ENCODE data around the gene UQCR10.
"Not testable (repeated sequence)": the region's sequence is repeated elsewhere in the genome, so short reads cannot be mapped to it uniquely, and the experiment has no call there.

Gene UQCR10

DNA sequence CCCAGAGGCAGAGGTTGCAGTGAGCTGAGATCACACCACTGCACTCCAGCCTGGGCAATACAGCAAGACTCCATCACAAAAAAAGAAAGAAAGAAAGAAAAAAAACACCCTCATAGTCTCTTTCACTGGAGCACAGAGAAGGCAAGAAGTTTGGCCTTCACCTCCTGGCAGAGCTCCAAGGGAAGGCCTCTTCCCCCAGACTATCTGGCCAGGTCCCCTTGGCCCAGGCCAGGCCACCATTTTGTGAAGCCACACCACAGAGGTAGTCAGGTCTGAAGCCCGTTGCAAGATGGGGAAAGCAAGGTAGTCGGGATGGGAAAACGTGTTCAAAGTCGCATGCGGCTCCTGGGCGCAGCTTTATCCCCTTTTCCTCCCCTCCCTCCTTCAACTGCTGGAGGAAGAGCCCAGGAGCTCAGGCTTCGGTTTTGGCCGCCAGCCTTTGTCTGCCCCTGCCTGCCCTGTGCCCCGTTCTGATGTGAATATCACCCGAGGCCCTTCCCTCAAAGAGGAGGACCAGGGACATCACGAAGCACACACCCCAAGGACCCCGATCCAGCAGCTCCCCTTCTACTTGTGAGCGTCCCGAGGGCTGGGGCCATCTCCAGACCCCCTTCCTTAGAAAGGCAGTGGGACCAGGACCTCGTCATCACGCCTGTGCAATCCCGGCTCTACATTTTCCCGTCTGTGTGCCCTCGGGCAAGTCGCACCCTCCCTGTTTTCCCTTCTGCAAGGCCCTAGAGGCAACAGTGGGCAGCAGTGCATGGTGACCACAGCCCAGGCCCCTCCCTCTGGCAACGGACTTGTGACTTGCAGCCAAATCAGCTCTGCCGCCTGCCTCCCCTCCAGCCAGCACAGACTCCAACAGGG is 29.7 kb upstream of the UQCR10 start:
- DNase-seq: peak in 23 of 51 donors; percentile 8 to 56 (median 30)

DNA sequence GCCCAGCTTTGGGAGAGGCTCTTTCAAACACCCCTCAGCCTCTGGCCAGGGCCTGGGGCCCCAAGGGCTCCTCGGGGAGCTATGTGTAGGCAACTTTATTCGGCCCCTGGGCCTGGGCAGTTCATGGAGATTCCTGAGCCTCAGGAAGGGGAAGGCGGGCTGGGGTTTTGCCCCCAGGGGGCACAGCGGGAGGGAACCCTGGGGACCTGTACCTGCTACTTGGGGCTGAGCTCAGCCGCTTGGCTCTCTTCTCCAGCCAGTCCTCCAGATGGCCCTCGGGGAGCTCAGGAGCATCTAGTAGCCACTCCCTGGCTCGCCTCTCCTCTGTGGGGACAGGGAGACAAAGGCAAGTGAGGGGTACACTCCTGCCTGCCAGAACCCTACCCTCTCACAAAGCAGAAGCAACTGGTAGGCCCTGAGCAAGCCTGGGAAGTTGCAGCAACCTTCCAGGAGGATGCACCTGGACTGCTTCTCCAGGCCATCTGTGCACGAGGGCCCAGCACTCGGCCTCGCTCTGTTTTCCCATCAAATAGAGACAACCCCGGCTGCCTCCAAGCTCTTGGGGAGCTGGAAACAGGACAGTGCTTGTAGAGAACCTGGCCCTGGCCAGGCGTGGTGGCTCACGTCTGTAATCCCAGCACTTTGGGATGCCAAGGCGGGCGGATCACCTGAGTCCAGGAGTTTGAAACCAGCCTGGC is 28.9 kb upstream of the UQCR10 start:
- no peak for DNase-seq

DNA sequence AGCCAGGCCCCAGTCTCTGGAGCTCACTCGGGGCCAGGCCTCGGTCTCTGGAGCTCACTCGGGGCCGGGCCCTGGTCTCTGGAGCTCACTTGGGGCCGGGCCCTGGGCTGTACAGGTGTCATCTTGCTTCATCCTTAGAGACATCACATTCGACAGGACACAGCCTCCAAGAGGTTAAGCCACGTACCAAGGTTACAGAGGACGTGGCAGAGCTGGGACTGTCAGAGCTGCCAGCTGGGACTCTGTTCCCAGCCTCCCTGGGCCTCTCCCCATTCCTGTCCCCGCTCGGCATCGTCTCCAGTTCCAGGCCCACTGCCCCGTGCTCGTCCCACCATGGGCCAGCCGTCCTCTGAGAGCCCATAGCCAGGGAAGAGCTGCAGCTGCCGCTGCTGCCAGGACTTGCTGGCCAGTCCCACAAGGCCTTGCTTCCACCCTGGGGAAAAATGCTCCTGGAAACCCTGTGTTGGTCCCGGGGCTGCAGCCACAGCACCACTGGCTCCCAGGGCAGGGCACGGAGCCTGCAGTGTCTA is 27.8 kb upstream of the UQCR10 start:
- DNase-seq: no peak

DNA sequence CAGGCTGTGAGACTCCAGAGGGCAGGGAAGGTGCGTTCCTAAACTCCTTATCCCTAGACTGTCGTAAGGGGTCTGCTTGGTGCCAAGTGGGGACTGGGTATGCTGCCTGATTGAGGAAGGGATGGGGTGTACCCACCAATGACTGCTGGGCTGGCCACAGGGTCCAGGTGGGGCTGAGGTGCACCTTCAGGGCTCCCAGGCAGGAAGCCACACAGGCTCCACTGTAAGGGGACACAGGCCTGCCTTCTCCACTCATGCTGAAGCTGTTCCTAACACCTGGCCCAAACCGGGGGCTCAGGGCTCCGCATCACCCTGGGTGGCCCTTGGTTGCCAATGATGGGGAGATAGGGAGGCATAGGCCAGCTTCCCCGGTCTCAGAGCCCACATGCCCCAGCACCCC is 27.0 kb upstream of the UQCR10 start:
- no peak for DNase-seq

DNA sequence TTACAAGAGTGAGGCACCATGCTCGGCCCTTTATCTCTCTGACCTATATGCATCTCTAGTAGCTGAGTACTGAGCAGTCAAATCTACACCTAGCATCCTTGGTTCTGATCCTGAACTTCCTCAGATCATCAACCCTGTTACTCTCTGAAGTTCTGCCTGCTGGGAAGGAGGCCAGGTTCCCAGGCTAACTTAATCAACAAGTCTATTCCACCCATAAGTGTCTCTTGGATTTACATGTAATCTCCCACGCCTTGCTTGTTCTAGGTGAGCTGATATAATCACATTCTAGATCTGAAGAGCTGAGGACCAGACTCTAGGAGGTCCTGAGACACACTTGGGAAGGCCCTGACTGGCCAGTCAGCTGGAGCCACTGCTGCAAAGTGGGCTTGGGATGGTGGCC is 25.2 kb upstream of the UQCR10 start:
- DNase-seq: no peak

DNA sequence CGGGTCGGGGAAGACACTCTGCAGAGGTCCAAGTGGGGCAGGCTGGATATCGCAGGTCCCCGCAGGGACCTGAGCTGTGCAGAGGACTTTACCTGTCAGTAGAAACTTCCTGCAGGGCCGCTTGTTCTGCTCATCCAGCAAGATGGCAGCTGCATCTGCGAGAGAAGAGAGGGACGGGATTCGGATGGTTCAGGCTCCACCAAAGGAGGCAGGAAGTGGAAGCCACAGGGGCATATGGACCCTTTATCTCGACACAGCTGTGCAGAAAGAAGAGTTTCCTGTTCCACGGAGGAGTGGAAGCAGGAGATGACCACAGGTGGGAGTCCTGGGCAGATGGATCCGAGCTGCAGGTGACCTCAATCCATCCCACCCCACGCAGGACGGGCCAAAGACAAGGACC is 24.8 kb upstream of the UQCR10 start:
- no peak for DNase-seq

DNA sequence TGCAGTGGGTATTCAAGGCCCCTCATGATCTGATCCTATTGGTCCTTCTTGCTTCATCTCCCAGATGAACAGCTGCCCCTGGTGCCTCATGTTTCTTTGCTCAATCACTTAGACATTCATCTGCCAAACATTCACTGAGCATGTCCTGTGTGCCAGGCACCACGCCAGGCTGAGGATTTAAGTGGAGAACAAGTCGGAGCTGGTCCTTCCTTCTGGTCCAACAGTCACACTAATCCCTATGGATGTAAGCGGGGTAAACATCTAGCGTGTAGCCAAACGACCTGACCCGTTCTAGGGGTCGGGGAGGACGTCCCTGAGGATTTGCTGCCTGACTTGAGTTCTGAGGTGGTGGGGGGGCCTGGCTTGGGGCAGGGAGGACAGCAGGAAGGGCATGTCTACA is 22.3 kb upstream of the UQCR10 start:
- peak in 7 of 51 donors; percentile 4 to 63 (median 29) for DNase-seq

DNA sequence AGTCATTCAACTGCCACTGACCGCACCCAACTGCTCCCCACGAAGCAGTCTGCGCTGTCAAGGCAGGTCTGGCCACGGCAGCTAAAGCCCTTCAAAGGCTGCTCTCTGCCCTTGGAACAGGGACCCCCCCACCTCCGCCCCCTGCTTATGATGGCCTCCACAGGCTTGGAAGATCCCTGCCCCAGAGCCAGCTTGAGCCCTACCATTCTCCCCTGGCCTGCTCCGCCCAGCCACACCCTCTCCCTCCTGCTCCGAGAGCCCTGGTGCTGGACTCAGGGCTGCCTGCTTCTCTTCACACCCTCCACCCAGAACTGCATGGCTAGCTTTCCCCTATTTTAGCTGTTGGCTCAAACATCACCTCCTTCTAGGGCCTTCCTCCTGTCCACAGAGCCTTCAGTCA is 19.3 kb upstream of the UQCR10 start:
- DNase-seq: no peak

DNA sequence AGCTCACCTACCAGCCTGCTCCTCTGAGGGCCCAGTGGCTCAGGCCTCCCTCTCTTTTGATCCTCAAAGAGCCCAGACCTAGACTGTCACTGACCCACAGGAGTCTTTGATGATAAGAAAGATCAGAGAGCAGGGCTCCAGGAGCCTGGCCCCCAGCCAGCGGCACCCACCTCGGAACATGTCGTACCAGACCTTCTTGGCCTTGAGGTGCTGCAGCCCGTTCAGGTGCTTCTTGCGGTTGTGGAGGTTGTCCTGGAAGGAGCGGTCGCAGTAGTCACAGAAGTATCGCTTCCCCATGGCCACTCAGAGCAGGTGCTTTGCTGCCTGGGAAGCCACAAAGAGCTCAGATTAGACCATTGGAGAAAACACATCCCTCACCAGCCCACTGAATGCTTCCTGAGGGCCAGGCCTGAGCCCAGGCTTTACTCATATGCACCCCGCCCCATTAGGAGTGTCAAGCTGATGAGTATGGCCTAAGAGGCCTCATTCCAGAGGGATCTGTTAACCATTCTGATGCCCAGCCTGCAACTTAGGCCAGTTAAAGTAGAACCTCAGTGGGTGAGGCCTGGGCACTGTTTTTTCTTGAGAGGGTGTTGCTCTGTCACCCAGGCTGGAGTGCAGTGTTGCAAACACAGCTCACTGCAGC is 18.8 kb upstream of the UQCR10 start:
- DNase-seq: no peak

DNA sequence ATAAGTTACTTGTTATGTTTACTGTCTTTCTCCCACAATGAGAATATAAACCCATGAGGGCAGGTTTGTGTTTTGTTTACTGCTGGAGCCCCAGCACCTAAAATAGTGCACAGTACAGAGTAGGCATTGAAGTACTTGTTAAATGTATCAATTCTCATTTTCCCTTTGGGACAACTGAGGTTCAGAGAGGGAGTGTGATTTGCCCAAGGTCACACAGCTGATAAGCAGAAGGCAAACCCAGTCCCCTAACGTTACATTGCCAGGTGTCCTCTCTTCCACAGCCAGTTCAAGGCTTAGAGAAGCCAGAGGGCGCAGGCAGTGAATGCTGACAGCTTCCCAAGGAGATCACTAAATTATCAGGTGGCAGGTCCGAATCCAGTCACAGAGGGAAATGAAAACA is 17.1 kb upstream of the UQCR10 start:
- DNase-seq: no peak

DNA sequence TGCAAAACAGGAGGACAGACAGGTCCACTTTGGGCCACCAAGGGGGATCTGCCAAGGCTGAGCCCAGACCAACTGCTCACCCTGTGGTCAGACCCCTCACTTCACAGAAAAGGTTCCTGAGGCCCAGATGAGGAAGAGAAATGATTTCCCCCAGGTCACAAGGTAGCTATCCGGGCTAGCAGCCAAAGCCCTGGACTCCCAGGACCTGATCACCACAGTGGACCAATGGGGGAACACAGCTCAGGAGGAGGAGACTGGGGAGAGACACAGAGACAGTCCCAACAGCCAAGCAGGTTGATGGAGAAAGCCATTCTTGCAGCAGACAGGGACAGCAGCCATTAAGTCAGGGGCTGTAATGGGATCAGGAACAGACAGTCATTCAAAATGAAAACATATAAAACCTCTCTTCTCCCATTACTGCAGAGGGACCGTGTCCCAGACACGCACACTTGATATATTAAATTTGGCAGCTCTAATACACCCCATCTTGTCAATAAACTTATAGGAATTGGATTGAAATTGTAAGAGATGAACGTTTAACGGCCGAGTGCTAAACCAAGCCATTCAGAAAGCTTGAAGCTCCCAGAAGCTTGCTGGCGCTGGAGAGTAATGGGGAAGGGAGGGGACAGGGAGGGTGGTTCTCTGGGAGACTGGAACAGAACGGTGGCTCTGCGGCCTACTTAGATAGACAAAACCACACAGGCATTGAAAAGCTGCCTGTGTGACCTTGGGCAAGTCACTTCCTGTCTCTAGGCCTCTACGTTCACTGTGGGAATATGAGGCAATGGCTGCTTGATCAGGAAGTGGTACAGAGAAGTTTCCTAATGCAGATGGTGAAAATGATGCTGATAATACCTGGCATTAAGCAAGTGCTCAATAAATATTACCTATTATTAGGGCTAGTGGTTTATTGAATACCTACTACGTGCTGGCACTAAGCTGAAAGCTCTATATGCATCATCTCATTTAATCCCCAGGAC is 16.3 kb upstream of the UQCR10 start:
- DNase-seq: no peak

DNA sequence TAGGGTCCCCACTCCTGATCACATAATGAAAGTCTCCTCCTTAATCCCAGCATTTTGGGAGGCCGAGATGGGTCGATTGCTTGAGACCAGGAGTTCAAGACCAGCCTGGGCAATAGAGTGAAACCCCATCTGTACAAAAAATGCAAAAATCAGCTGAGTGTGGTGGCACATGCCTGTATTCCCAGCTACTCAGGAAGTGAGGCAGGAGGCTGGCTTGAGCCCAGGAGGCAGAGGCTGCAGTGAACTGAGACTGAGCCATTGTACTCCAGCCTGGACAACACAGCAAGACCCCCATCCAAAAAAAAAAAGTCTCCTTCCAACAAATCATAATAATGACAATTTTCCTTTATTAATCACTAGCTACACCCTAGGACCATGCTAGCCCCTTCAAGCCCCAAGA is 15.5 kb upstream of the UQCR10 start:
- no peak for DNase-seq

DNA sequence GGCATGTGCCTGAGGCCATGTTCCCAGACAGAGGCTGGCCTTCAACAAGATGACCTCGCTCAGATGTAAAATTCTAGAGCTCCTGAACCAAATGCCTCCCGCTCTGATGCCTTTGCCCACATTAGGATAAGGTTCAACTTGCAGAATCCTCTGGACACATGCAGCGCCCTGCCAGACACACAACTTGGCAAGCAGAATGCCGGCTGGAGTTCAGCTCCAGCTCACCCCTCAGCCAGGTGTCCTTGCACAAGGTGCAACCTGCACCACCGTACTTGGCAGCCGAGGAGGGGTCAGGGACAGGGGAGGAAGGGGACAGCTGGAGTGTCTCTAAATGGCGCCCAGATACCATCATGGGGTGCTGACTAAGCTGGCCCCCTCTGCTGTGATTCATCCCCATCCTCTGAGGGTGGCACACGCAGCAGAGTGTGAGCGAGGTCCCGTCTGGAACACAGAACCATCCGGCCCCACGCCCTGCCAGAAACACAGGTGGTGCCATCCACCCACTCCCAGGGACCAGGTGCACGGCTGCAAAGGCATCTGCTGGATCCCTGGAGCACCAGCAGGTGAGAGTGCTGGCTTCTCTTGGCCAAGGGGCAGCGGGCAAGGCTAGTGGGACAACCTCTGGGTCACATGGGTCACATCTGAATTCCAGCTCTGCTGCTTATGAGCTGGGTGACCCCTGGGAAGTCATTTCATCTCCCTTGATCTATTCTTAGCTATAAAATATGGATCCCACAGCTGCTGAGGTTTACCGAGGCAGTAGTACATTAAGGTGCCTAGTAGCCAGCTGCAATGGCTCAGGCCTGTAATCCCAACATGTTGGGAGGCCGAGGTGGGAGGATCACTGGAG is 13.1 kb upstream of the UQCR10 start:
- peak in 1 of 51 donors; percentile 13 for DNase-seq

DNA sequence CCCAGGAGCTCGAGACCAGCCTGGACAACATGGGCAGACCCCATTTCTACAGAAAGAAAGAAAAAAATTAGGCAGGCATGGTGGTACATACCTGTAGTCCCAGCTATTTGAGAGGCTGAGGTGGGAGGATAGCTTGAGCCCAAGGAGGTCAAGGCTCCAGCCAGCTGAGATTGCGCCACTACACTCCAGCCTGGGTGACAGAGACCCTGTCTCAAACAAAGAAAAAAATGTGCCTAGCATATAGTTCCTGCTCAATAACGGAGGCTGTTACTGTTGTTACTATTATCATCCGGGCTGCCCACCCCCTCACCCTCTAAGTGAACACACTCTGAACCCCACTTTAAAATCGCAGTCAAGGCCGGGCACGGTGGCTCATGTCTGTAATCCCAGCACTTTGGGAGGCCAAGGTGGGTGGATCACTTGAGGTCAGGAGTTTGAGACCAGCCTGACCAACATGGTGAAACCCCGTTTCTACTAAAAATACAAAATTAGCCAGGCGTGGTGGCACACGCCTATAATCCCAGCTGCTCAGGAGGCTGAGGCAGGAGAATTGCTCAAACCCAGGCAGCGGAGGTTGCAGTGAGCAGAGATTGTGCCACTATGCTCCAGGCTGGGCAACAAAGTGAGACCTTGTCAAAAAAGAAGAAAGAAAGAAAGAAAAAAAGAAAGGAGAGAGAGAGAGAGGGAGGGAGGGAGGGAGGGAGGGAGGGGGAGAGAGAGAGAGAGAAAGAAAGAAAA is 12.3 kb upstream of the UQCR10 start:
- DNase-seq: not testable (repeated sequence)

DNA sequence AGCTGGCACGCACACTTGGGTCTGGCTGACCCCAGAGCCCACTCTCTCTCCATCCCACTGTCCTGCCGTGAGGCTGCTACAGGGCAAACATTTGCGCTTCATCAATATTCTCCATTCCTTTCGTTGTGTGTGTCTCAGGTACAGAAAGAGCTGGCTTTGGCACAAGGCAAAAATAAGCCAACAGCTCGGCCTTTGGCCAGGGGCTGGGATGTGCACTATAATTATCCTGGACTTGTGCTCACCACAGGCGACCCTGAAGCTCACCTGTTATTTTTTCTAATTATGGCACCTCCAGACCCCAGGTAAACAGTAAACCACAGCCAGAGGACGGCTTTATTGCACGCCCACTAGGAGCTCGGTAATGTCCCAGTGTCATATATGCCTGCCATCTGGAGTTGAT is 11.3 kb upstream of the UQCR10 start:
- no peak for DNase-seq

DNA sequence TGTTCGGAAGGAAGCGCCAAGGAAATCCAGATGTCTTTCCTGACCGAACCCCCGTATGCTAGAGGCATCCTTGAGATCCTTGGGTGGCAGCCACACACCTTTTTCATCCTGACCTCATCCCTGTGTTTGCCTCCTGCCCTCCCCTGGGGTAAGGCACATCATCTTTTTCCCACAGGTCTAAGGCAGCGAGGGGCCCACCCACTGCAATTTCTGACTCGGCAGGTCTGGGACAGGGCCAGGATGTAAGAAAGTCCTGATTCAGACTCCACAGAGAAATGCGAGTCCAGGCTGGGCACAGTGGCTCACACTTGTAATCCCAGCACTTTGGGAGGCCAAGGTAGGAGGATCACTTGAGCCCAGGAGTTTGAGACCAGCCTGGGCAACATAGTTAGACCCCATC is 10.8 kb upstream of the UQCR10 start:
- no peak for DNase-seq

DNA sequence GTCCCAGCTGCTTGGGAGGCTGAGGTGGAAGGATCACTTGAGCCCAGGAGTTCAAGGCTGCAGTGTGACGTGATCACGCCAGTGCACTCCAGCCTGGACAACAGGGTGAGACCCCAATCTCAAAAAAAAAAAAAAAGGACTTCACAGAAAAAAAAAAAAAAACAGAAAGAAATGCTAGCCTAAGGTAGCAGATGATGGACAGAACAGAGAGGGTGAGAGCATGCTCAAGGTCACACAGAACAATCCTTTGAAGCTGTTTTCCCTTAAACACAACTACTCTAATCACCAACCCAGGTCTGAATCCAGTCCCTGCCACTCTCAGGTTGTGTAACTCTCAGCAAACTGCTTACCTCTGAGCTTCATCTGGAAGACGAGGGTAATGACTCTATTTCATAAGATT is 10.1 kb upstream of the UQCR10 start:
- DNase-seq: no peak

DNA sequence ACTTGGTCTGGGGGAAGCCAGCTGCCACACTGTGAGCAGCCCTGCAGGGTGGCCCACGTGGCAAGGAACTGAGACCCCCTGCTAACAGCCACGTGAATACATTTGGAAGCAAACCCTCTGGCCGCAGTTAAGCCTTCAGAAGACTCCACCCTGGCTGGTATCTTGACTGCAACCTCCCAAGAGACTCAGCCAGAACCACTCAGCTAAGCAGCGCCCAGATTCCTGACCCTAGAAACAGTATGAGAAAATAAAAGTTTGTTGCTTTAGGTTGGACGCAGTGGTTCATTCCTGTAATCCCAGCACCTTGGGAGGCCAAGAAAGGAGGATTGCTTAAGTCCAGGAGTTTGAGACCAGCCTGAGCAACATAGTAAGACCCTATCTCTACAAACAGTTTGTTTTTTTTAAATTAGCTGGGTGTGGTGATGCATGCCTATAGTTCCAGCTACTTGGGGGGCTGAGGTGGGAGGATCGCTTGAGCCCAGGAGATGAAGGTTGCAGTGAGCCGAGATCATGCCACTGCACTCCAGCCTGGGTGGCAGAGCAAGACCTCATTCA is 9.0 kb upstream of the UQCR10 start:
- DNase-seq: no peak

DNA sequence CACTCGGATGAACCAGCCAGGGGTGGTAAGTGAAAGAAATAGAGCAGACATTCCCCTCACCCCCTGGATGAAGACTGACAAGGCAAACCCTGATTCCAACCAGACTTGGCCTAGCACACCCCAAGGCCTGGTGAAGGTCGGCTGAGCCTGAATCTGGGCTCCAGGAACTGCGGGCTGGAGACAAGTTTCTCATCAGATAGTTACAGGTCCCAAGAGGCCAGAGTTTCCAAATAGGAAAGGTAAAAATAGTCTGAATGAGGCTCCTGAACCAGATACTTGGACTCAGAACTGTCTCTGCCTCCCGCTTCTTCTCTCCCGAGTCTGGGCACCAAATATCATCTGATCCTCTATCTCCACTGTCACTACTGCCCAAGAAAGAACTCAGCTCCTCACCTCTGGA is 8.2 kb upstream of the UQCR10 start:
- DNase-seq: no peak

Data from hypothalamus (tissue), 51 donors.